IPS-18a (cell line): ENCODE data around the gene DHRS13.

Experiments used
- H3K27ac ChIP-seq: one replicate; pipeline ENCODE4 v1.5.1; 2013; ENCODE audit warnings: low read length
- H3K27me3 ChIP-seq: one replicate; pipeline ENCODE4 v1.6.1; 2013; ENCODE audit warnings: mild to moderate bottlenecking, low read length; ENCODE audit not compliant: control insufficient read depth, insufficient read depth
- H3K36me3 ChIP-seq: one replicate; pipeline ENCODE4 v1.6.1; 2013; ENCODE audit warnings: low read depth, low read length; ENCODE audit not compliant: control insufficient read depth
- H3K4me1 ChIP-seq: one replicate; pipeline ENCODE4 v1.6.1; 2013; ENCODE audit warnings: low read depth, low read length; ENCODE audit not compliant: control insufficient read depth
- H3K4me3 ChIP-seq: one replicate; pipeline ENCODE4 v1.5.1; 2013; ENCODE audit warnings: low read length
- H3K9ac ChIP-seq: one replicate; pipeline ENCODE4 v1.6.1; 2013; ENCODE audit warnings: mild to moderate bottlenecking, low read length, moderate library complexity
- H3K9me3 ChIP-seq: one replicate; pipeline ENCODE4 v1.6.1; 2013; ENCODE audit warnings: low read depth, low read length; ENCODE audit not compliant: control insufficient read depth

DHRS13 gene

GRCh38 chr17:28902819-28903545 is at the start of gene DHRS13:
Gene DHRS13 (minus strand): TSS chr17:28903079. CDS start chr17:28902944, 135 bp downstream.
- Histone ChIP-seq H3K4me1 (peaks cover 6% of the 10 kb centered on the region), H3K4me3 (peak within 1 kb of the TSS; percentile 79), H3K9me3 (no peaks in the 10 kb centered on the region), H3K27me3 (no peaks in the 10 kb centered on the region), H3K9ac (peak within 1 kb of the TSS; percentile 70), H3K27ac (no peak within 1 kb of the TSS), H3K36me3 (peaks cover 24% of the 10 kb centered on the region)

- H3K4me3 ChIP-seq: peak overlapping the region; percentile 73
- no peaks in the 10 kb centered on the region for H3K9me3 ChIP-seq
- no peaks in the 10 kb centered on the region for H3K27me3 ChIP-seq
- peaks cover 4% of the 10 kb centered on the region for H3K36me3 ChIP-seq
- H3K27ac ChIP-seq: peak overlapping the region; percentile 67
- H3K4me1 ChIP-seq: peaks cover 20% of the 10 kb centered on the region
- peak overlapping the region; percentile 59 for H3K9ac ChIP-seq
Measured at GRCh38 chr17:28951991-28952975, 49.4 kb upstream of the DHRS13 start.

- H3K27ac ChIP-seq: peak within 1 kb of the TSS; percentile 67
- H3K9me3 ChIP-seq: no peaks in the 10 kb centered on the region
- H3K36me3 ChIP-seq: peaks cover 4% of the 10 kb centered on the region
- H3K27me3 ChIP-seq: no peaks in the 10 kb centered on the region
- peak within 1 kb of the TSS; percentile 73 for H3K4me3 ChIP-seq
- peak within 1 kb of the TSS; percentile 83 for H3K9ac ChIP-seq
- peaks cover 19% of the 10 kb centered on the region for H3K4me1 ChIP-seq
Measured at GRCh38 chr17:28951428-28951990, 48.6 kb upstream of the DHRS13 start, which contains the start of gene PHF12. Gene PHF12 (minus strand): TSS chr17:28951518. CDS start chr17:28950960, 558 bp downstream.

GRCh38 chr17:28950752-28951427 is 48.0 kb upstream of the DHRS13 start:
- H3K27me3 ChIP-seq: no peaks in the 10 kb centered on the region
- H3K9me3 ChIP-seq: no peaks in the 10 kb centered on the region
- peak overlapping the region; percentile 83 for H3K9ac ChIP-seq
- peaks cover 4% of the 10 kb centered on the region for H3K36me3 ChIP-seq
- peak overlapping the region; percentile 73 for H3K4me3 ChIP-seq
- peaks cover 16% of the 10 kb centered on the region for H3K4me1 ChIP-seq
- peak overlapping the region; percentile 63 for H3K27ac ChIP-seq

- H3K27ac ChIP-seq: peak overlapping the region; percentile 63
- no peaks in the 10 kb centered on the region for H3K27me3 ChIP-seq
- H3K4me3 ChIP-seq: peak overlapping the region; percentile 73
- peaks cover 16% of the 10 kb centered on the region for H3K4me1 ChIP-seq
- H3K36me3 ChIP-seq: peaks cover 5% of the 10 kb centered on the region
- H3K9me3 ChIP-seq: no peaks in the 10 kb centered on the region
- H3K9ac ChIP-seq: peak overlapping the region; percentile 83
Measured at GRCh38 chr17:28950017-28950751, 47.3 kb upstream of the DHRS13 start.

- Histone ChIP-seq H3K4me3 (peak overlapping the region; percentile 73), H3K9me3 (no peaks in the 10 kb centered on the region)
Measured at GRCh38 chr17:28949185-28950016, 46.5 kb upstream of the DHRS13 start.

GRCh38 chr17:28948873-28949184 is 46.0 kb upstream of the DHRS13 start:
- Histone ChIP-seq H3K4me1 (peaks cover 16% of the 10 kb centered on the region), H3K27me3 (no peaks in the 10 kb centered on the region), H3K9me3 (no peaks in the 10 kb centered on the region), H3K4me3 (peak overlapping the region; percentile 73), H3K27ac (peak overlapping the region; percentile 63), H3K36me3 (peaks cover 10% of the 10 kb centered on the region), H3K9ac (peak overlapping the region; percentile 83)

More at GRCh38 chr17:28949185-28950016, 46.5 kb upstream of the DHRS13 start:
- peaks cover 8% of the 10 kb centered on the region for H3K36me3 ChIP-seq
- peak overlapping the region; percentile 83 for H3K9ac ChIP-seq
- H3K27ac ChIP-seq: peak overlapping the region; percentile 63
- peaks cover 16% of the 10 kb centered on the region for H3K4me1 ChIP-seq
- H3K27me3 ChIP-seq: no peaks in the 10 kb centered on the region

- Histone ChIP-seq H3K9ac (peak overlapping the region; percentile 83), H3K36me3 (peaks cover 15% of the 10 kb centered on the region), H3K9me3 (no peaks in the 10 kb centered on the region), H3K27ac (no peak overlapping the region), H3K4me1 (peaks cover 16% of the 10 kb centered on the region), H3K27me3 (no peaks in the 10 kb centered on the region), H3K4me3 (peak overlapping the region; percentile 73)
Measured at GRCh38 chr17:28948342-28948741, 45.5 kb upstream of the DHRS13 start.

- H3K9ac ChIP-seq: no peak overlapping the region
- peaks cover 20% of the 10 kb centered on the region for H3K36me3 ChIP-seq
- H3K27ac ChIP-seq: no peak overlapping the region
- H3K4me1 ChIP-seq: peaks cover 13% of the 10 kb centered on the region
- H3K9me3 ChIP-seq: no peaks in the 10 kb centered on the region
- no peaks in the 10 kb centered on the region for H3K27me3 ChIP-seq
- peak overlapping the region; percentile 73 for H3K4me3 ChIP-seq
Measured at GRCh38 chr17:28947639-28948038, 44.8 kb upstream of the DHRS13 start.

- H3K4me1 ChIP-seq: peaks cover 12% of the 10 kb centered on the region
- no peaks in the 10 kb centered on the region for H3K27me3 ChIP-seq
- peaks cover 23% of the 10 kb centered on the region for H3K36me3 ChIP-seq
- no peak overlapping the region for H3K27ac ChIP-seq
- H3K4me3 ChIP-seq: no peak overlapping the region
- H3K9me3 ChIP-seq: no peaks in the 10 kb centered on the region
- H3K9ac ChIP-seq: no peak overlapping the region
Measured at GRCh38 chr17:28946239-28946638, 43.4 kb upstream of the DHRS13 start.
